HK-2 (cell line): ENCODE data around the gene ADRA2B.
A peak's percentile ranks its signal among the peaks of the same experiment; 100 is the strongest.
"Not testable (repeated sequence)": the region's sequence is repeated elsewhere in the genome, so short reads cannot be mapped to it uniquely, and the experiment has no call there.

Experiments
- DNase-seq: peaks from one replicate; pipeline ENCODE4 v3.0.0-alpha.2; 2018; ENCODE audit not compliant: unreplicated experiment

The ADRA2B gene

GRCh38 chr2:96116424-96116878, at the start of gene ADRA2B:
ADRA2B (minus strand) TSS chr2:96116571; CDS start chr2:96116149, 422 bp downstream.
- DNase-seq: peak; percentile 59

DNA sequence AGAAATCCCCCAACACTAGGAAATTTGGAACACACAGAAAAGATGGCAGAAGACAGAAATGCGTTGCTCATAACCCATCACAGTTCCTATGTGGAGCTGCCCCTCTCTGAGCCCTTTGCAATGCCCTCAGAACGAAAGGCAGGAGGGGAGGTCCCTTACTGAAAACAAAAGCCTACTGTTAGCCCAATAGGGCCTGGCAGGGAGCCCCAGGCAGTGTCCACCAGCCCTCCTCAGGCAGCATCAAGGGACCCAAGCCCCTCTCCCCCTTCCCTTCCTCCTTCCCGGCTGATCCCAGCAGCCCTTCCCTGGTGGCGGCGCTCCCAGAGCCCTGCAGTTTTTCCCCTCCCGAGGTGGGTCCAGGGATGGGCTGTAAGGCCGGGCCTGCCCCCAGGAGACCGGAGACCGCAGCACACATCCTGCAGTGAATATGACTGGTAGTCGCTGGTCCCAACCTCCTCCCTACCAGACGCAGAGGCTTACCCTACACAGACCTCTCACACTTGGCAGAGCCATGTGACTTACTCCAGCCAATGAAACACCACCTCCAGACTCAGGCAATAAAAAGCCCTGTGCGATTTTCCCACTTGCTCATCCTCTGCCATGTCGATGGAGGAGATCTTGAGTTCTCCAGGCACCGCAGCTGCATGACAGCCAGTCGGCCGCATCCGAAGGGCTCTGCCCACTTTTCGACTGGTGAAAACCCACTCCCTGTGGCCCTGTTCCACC, 48.3 kb upstream of the ADRA2B start:
- DNase-seq: no peak

GRCh38 chr2:96163768-96164429, 47.5 kb upstream of the ADRA2B start:
- DNase-seq: no peak

- DNase-seq: no peak
Observed at GRCh38 chr2:96163415-96163767, 47.0 kb upstream of the ADRA2B start.

- no peak for DNase-seq
Observed at GRCh38 chr2:96161898-96162297, 45.5 kb upstream of the ADRA2B start.

GRCh38 chr2:96160366-96160765, 44.0 kb upstream of the ADRA2B start:
- DNase-seq: not testable (repeated sequence)

- no peak for DNase-seq
Observed at GRCh38 chr2:96159084-96159830, 42.9 kb upstream of the ADRA2B start.

DNA sequence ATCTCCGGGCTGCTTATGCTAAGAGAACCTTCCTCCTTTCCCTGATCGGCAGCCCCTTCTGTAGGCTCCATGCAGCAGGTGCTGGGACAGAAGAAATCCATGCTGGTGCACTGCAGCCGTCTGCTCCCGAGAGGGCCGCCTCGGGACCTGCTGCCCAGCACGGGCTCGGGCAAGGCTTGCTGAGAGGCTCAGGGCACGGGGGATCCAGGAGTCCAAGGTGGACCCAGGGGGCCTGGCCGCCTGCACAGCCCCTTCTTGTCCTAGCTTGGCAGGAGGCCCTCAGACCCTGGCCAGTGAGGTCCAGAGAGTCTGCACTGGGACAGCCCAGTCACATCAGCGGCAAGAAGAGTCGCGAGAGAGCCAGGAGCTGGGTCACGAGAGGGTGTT, 42.2 kb upstream of the ADRA2B start:
- DNase-seq: no peak

GRCh38 chr2:96157649-96158553, 41.5 kb upstream of the ADRA2B start:
- no peak for DNase-seq

DNA sequence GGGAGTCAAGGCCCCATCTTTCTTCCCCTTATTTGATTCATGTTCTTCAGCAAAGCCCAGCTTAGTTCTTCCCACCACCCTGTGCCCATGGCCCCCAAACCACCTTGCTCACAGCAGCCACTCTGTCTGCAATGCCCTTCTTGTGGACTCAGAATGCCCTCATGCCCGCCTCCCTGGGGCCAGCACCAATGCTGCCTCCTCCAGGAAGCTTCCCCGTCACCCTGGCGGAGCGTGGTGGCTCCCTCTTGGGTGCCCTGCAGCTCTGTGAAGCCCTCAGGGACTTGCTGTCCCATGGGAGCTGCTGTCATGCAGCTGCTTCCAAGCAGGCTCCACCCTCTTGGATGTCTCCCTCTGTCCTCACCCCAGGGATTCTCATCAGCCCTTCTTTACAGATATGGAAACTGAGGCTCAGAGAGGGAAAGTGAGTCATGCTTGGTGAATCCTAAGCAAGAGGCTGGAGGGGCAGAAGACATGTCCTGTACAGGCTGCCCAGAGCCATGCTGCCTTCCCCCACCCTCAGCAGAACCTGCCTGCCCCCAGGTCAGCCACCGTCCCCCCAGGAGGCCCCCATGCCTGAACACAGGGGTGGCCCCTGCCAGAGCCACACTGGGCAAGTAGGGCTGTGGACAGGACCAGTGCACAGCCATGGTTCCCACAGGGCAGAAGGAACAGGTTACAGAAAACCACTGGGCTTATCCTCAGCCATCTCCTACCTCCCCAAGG, 40.7 kb upstream of the ADRA2B start:
- no peak for DNase-seq

GRCh38 chr2:96156011-96156820, 39.8 kb upstream of the ADRA2B start:
- no peak for DNase-seq

DNA sequence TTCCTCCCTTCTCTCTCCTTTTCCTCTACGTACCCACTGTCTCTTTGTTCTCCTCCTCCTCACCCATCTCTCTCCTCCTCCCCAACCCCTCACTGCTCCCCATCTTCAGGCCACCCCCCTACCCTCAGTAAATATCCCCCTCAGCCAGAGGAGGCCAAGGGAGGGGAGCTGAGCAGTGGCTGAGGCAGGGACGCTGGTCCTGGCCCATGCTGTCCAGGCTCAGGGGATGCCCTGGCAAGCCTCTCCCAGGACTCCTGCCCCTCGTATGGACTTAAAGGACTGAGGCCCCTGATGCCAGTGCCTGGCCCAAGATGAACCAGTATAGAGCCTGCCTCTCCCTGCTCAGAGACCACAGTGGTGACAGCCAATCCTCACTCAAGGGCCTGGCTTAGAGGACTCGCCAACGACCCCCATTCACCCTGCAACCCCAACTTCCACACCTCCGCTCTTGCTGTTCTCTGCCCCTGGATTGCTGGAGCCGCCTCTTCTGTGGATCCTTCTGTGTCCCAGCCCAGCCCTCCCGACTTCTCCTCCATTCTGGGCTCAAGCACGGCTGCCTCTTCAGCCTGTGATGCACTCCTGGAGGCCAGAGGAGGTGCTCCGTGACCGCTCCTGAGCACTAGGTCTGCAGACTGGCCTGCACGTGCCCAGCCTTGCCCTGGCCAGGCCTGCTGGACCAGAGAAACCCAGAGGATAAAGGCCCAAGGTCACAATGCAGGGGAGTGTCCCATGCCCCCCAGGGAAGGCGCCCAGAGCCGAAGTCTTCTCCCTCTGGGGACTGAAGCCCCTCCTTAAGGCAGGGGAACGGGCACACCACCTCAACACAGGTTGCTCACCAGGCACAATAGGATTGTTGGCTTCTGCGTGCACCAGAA, 38.4 kb upstream of the ADRA2B start:
- no peak for DNase-seq

GRCh38 chr2:96153991-96154431, 37.6 kb upstream of the ADRA2B start:
- DNase-seq: no peak

- no peak for DNase-seq
Observed at GRCh38 chr2:96153291-96153713, 36.9 kb upstream of the ADRA2B start.

DNA sequence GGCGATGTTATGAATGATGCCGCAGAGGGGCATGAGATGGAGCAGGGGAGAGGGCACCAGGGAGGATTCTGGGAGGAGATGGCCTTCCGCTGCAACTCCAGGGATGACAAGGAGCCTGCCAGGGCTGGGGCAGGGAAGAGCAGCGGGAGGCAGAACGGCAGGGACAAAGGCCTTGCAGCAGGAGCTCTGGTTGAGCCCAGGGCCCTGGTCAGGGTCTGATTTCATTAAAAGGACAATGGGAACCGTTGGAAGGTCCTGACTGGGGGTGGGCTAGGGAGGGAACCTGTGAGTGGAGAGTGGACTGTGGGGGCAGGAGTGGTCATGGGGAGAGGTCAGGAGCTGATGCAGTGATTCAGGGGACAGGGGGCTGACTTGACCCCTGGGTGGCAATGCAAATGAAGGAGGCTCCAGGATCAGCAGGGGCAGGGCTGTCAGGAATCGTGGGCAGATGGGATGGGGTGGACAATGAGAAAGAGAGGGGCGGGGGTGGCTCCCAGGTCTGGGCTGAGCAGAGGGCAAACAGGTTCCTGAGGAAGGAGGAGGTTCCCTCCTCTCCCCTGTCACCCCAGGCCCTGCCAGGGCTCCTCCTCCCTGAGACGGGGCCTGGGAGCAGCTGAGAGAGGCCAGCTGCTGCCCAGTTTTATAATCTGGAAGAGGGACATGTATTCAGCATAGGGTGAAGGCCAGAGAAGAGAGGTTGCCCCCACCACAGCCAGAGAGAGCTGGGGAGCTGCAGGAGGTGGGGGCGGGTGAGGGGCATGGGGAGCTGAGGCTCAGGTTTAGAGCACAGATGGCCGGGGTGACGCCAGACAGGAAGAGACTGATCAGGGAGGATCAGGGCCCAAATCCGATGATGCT, 36.2 kb upstream of the ADRA2B start:
- no peak for DNase-seq

GRCh38 chr2:96151595-96152303, 35.4 kb upstream of the ADRA2B start:
- no peak for DNase-seq

DNA sequence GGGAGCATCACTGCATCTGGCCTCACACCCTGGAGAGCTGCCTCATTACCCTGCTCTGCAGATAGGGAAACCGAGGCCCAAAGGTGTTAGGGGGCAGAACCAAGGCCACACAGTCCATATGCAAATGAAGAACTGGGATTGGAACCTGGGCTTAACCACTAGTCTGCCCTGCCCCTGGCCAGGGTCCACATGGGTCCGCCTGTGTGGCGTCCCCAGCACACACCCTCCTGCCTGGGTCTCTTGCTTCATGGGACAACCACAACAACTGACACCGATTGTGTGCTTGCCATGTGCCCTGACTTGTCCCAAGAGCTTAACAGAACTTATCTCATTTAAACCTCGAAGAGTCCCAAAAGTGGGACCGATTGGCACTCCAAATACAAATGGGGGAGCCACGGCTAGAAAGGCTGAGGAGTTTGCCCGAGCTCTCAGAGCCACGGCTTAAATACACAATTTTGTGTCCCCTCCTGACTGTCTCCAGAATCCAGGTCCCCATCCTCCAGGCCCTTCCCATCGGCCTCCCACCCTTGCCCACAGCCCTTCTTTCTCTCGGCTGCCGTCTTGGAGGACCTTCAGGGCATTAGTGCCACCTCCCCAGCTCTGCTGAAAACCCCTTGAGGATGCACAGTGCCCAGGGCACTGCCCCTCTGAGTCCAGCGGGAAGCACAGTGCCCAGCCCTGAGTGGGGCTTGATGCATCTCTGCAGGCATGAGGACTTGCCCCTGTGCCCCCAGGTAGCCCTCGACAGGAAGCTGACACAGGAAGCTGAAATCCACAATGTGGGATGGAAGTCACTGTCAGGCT, 34.6 kb upstream of the ADRA2B start:
- DNase-seq: no peak
